ENCODE measurements around the gene TPRG1L. TPM values are rescaled to one million over a fixed set of nuclear protein-coding genes. Genes with fewer than 3 reads are reported as not detected.

Gene TPRG1L
- total and polyA plus RNA-seq, 2 of the 4 experiments (the other 2 are of a cell fraction): 25.3 to 39.5 TPM

DNA sequence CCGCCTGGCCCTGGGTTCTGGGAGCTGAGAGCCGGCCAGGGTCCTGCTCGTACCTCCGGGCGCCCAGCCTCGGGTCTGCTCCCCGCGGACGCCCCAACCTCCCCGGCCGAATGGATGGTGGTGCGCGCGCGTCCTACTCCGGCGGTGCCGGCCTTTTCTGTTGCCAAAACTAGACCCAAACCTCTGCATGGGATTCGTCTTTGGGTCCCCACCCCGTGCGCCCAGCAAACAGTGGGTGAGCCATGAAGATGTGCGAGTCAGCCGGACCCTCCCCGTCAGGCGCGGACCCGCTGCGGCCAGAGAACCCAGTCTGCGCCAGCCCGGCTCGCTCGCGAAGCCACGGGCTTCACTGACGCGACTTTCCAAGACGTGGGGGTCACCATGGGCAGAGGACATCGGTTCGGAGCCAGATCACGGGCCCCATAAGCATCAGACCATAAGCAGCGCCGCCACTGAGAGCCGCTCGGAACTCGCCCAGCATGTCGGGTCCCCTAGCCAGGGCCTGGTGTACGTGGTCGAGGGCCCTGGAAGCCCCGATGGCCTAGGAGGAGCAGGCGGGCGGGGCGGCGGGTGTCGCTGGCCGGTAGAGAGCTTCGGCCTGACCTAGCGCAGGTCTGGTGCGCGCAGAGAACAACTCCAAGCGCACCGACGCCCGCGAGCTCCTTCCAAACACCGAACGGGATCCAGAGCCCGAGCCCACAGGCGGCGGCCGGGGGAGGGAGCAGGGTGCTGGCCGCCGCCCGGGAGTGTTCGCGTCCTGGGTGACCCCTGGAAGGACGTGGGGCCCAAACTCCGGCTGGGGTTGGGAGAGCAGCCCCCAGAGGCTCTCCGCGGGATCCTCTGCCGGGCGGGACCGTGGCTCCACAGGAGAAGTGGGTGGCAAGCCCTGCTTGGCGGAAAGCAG is 26.5 kb downstream of the TPRG1L start:
- Histone ChIP-seq H4K20me1 (ENCODE audit: insufficient read depth, low read length) (no peaks in the 10 kb centered on the region; the same call in 1 of the 2 replicates), H3K18ac (ENCODE audit: low read depth, low read length) (no peak overlapping the region), H3K79me1 (ENCODE audit: low read depth in 1 of 2, low read length in 2 of 2) (peaks cover 4 to 10% of the 10 kb centered on the region in 2 experiments), H3K9ac (ENCODE audit: low read depth, low read length) (no peak overlapping the region), H4K91ac (ENCODE audit: insufficient read depth, low read depth, low read length) (no peak overlapping the region), H2BK15ac (ENCODE audit: low read depth, low read length) (no peak overlapping the region), H3K9me3 (ENCODE audit: control insufficient read depth, insufficient read depth, low read length) (no peaks in the 10 kb centered on the region), H3K36me3 (ENCODE audit: control insufficient read depth, insufficient read depth, low read length) (peaks cover 7% of the 10 kb centered on the region; the same call in 1 of the 2 replicates), H2AFZ (replicated peaks; ENCODE audit: low read length, poor library complexity) (peak overlapping the region; percentile 73), H4K5ac (ENCODE audit: low read depth, low read length) (no peak overlapping the region), H3K23ac (ENCODE audit: low read depth, low read length) (no peak overlapping the region), H3K9me1 (ENCODE audit: insufficient read depth, low read length) (no peaks in the 10 kb centered on the region), H2BK120ac (ENCODE audit: low read depth, low read length) (no peak overlapping the region), H2AK5ac (ENCODE audit: low read depth, low read length) (no peak overlapping the region), H3K14ac (replicated peaks; ENCODE audit: low read depth, low read length) (no peak overlapping the region), H2BK5ac (ENCODE audit: low read depth, low read length, poor library complexity, severe bottlenecking) (no peak overlapping the region), H3K4ac (ENCODE audit: low read depth, low read length) (no peak overlapping the region), H3K4me1 (ENCODE audit: control insufficient read depth, insufficient read depth, low read length) (no peaks in the 10 kb centered on the region; the same call in 1 of the 2 replicates), H2BK20ac (ENCODE audit: low read depth, low read length) (no peak overlapping the region), H3K27me3 (ENCODE audit: control insufficient read depth, insufficient read depth, low read length) (peaks cover 52% of the 10 kb centered on the region), H3K4me3 (ENCODE audit: insufficient read depth, low read depth, low read length) (no peak overlapping the region), H3K4me2 (ENCODE audit: low read depth, low read length) (no peak overlapping the region), H2AK9ac (replicated peaks; ENCODE audit: low read depth, low read length, poor library complexity) (no peak overlapping the region), H3K56ac (ENCODE audit: extremely low read depth, insufficient read depth, low read length) (no peak overlapping the region), H3K27ac (ENCODE audit: insufficient read depth, low read length) (no peak overlapping the region), H4K8ac (ENCODE audit: low read depth in 2 of 2, low read length in 2 of 2) (no peak overlapping the region)
- ATAC-seq (ENCODE audit: low read depth): no peak
- dilution Hi-C loops (cut with HindIII; ENCODE audit: low sequenced_read_pairs, unreplicated experiment): no loop called here
- intact Hi-C loops (cut with micrococcal nuclease): no loop called here
- BruUV-seq (replicated peaks): no TSS peak
- 1% methylated on average over 28 of the region's 83 CpGs; no CpG with 5 or more reads in 1 of the 2 experiments for WGBS, 2 experiments (ENCODE audit: extremely low coverage in 2 of 2, insufficient read length in 1 of 2)
- TF ChIP-seq RCOR1 (IDR thresholded peaks at IDR 0.05; ENCODE audit: insufficient replicate concordance, low read length) (no peak), POLR2A (IDR thresholded peaks at IDR 0.05; ENCODE audit: low read depth, low read length) (no peak), CHD1 (IDR thresholded peaks at IDR 0.05; ENCODE audit: low read depth, low read length) (no peak), MAFK (IDR thresholded peaks at IDR 0.05; ENCODE audit: low read depth, low read length) (no peak), CEBPB (IDR thresholded peaks at IDR 0.05; ENCODE audit: low read depth, low read length) (no peak), RAD21 (IDR thresholded peaks at IDR 0.05; ENCODE audit: low read length) (no peak), MXI1 (IDR thresholded peaks at IDR 0.05; ENCODE audit: borderline replicate concordance, low read depth, low read length) (no peak), SMC3 (IDR thresholded peaks at IDR 0.05; ENCODE audit: low read depth, low read length) (no peak), NFE2L2 (IDR thresholded peaks at IDR 0.05; ENCODE audit: low read depth, low read length) (no peak), BHLHE40 (IDR thresholded peaks at IDR 0.05; ENCODE audit: low read depth, low read length) (no peak), RFX5 (IDR thresholded peaks at IDR 0.05; ENCODE audit: low read depth, low read length) (no peak)
- TF ChIP-seq, protein P1, sequence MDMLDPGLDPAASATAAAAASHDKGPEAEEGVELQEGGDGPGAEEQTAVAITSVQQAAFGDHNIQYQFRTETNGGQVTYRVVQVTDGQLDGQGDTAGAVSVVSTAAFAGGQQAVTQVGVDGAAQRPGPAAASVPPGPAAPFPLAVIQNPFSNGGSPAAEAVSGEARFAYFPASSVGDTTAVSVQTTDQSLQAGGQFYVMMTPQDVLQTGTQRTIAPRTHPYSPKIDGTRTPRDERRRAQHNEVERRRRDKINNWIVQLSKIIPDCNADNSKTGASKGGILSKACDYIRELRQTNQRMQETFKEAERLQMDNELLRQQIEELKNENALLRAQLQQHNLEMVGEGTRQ (IDR thresholded peaks at IDR 0.05; ENCODE audit: low read depth, low read length): no peak
- TF ChIP-seq, protein P2, sequence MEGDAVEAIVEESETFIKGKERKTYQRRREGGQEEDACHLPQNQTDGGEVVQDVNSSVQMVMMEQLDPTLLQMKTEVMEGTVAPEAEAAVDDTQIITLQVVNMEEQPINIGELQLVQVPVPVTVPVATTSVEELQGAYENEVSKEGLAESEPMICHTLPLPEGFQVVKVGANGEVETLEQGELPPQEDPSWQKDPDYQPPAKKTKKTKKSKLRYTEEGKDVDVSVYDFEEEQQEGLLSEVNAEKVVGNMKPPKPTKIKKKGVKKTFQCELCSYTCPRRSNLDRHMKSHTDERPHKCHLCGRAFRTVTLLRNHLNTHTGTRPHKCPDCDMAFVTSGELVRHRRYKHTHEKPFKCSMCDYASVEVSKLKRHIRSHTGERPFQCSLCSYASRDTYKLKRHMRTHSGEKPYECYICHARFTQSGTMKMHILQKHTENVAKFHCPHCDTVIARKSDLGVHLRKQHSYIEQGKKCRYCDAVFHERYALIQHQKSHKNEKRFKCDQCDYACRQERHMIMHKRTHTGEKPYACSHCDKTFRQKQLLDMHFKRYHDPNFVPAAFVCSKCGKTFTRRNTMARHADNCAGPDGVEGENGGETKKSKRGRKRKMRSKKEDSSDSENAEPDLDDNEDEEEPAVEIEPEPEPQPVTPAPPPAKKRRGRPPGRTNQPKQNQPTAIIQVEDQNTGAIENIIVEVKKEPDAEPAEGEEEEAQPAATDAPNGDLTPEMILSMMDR (conservative IDR thresholded peaks at IDR 0.05; ENCODE audit: low read depth, low read length): no peak
- in situ Hi-C loops (cut with MboI; ENCODE audit: low sequenced_read_pairs): no loop called here
- no peak for DNase-seq
- ChIA-PET POLR2A (ENCODE audit: unreplicated experiment) (no interaction called here), CTCF (no interaction called here)

All from IMR-90 (cell line).